GM12891 (cell line): ENCODE measurements around the gene MFSD11.
"Not testable (repeated sequence)": the region's sequence is repeated elsewhere in the genome, so short reads cannot be mapped to it uniquely, and the experiment has no call there.

ENCODE experiments used
- POLR2AphosphoS5 ChIP-seq: IDR thresholded peaks from 2 replicates; pipeline ENCODE4 v1.6.1; 2011; ENCODE audit warnings: low read depth, low read length, control low read depth
- SPI1 ChIP-seq: IDR thresholded peaks from 2 replicates; pipeline ENCODE4 v1.6.1; 2011; ENCODE audit warnings: low read depth, low read length, control low read depth

- TF ChIP-seq SPI1, POLR2AphosphoS5: not testable (repeated sequence)
These were observed 68.2 kb downstream of the MFSD11 start for GRCh38 chr17:76806151-76806550.
